IMR-90 (cell line): ENCODE results near the gene ARHGAP15. TPM values are rescaled to one million over a fixed set of nuclear protein-coding genes. Genes with fewer than 3 reads are reported as not detected.

Source experiments
- ATAC-seq: fragments of 200-7000 bp; cut with Tn5 transposase; 2 replicates; pipeline ENCODE4 v1.9.1; 2020; ENCODE audit warnings: low read depth, mild to moderate bottlenecking, moderate library complexity
- BruUV-seq: library from RNA; stranded (reverse); fragments of 400-500 nt; replicated peaks from 2 replicates; lab custom pipeline; 2021; lab: Mats Ljungman, UMichigan
- CTCF ChIA-PET: fragments of 300-600 bp; formaldehyde crosslinking; extraction: SDS; loops from one replicate; lab custom pipeline; 2021; ENCODE audit warnings: antibody characterized with exemption; lab: Yijun Ruan, JAX
- POLR2A ChIA-PET: fragments of 300-600 bp; sonication (Branson Sonifier 250); formaldehyde crosslinking; loops from one replicate; lab custom pipeline; 2022; ENCODE audit warnings: antibody characterized with exemption; ENCODE audit not compliant: unreplicated experiment; lab: Charles Lee
- DNase-seq: peaks from one replicate; pipeline ENCODE4 v3.0.0; 2013
- H2AFZ ChIP-seq: replicated peaks from 2 replicates; pipeline ENCODE3; 2013; ENCODE audit warnings: low read length, mild to moderate bottlenecking; ENCODE audit not compliant: poor library complexity
- H2AK5ac ChIP-seq: 2 replicates; pipeline ENCODE4 v1.6.1; 2013; ENCODE audit warnings: low read depth, low read length, inconsistent platforms
- H2AK9ac ChIP-seq: replicated peaks from 2 replicates; pipeline ENCODE3; 2013; ENCODE audit warnings: mild to moderate bottlenecking, low read depth, low read length, moderate library complexity; ENCODE audit not compliant: poor library complexity
- H2BK120ac ChIP-seq: 2 replicates; pipeline ENCODE4 v1.6.1; 2013; ENCODE audit warnings: low read depth, low read length, inconsistent platforms
- H2BK15ac ChIP-seq: 3 replicates; pipeline ENCODE4 v1.6.1; 2013; ENCODE audit warnings: low read depth, low read length, inconsistent platforms
- H2BK20ac ChIP-seq: 2 replicates; pipeline ENCODE4 v1.6.1; 2013; ENCODE audit warnings: low read depth, mild to moderate bottlenecking, inconsistent platforms, low read length, moderate library complexity
- H2BK5ac ChIP-seq: 2 replicates; pipeline ENCODE4 v1.6.1; 2013; ENCODE audit warnings: mild to moderate bottlenecking, low read depth, low read length, inconsistent platforms; ENCODE audit not compliant: poor library complexity, severe bottlenecking
- H3K14ac ChIP-seq: replicated peaks from 2 replicates; pipeline ENCODE4 v1.6.1; 2013; ENCODE audit warnings: low read depth, low read length, inconsistent platforms
- H3K18ac ChIP-seq: 2 replicates; pipeline ENCODE4 v1.6.1; 2013; ENCODE audit warnings: low read depth, low read length, control low read depth
- H3K23ac ChIP-seq: 2 replicates; pipeline ENCODE4 v1.6.1; 2013; ENCODE audit warnings: low read depth, low read length, inconsistent platforms
- H3K27ac ChIP-seq: 2 replicates; pipeline ENCODE4 v1.5.1; 2013; ENCODE audit warnings: mild to moderate bottlenecking, control low read depth, low read length; ENCODE audit not compliant: insufficient read depth
- H3K27me3 ChIP-seq: 2 replicates; pipeline ENCODE4 v1.6.1; 2013; ENCODE audit warnings: low read length; ENCODE audit not compliant: control insufficient read depth, insufficient read depth
- H3K36me3 ChIP-seq: 2 replicates; pipeline ENCODE4 v1.6.1; 2013; ENCODE audit warnings: low read length, mixed read lengths; ENCODE audit not compliant: control insufficient read depth, insufficient read depth
- H3K4ac ChIP-seq: 2 replicates; pipeline ENCODE4 v1.6.1; 2013; ENCODE audit warnings: low read depth, low read length, inconsistent platforms
- H3K4me1 ChIP-seq: 2 replicates; pipeline ENCODE4 v1.6.1; 2013; ENCODE audit warnings: low read length, mixed read lengths; ENCODE audit not compliant: control insufficient read depth, insufficient read depth
- H3K4me2 ChIP-seq: 2 replicates; pipeline ENCODE4 v1.6.1; 2013; ENCODE audit warnings: low read depth, mild to moderate bottlenecking, control low read depth, low read length, moderate library complexity
- H3K4me3 ChIP-seq: 2 replicates; pipeline ENCODE4 v1.5.1; 2013; ENCODE audit warnings: low read depth, mild to moderate bottlenecking, control low read depth, low read length, moderate library complexity; ENCODE audit not compliant: insufficient read depth
- H3K56ac ChIP-seq: 2 replicates; pipeline ENCODE4 v1.6.1; 2013; ENCODE audit warnings: low read length, inconsistent platforms; ENCODE audit not compliant: insufficient read depth; ENCODE audit errors: extremely low read depth
- H3K79me1 ChIP-seq, 2 experiments: 2 replicates each; pipeline ENCODE4 v1.6.1; 2013; ENCODE audit warnings: low read length in 2 of 2, inconsistent platforms in 1 of 2, low read depth in 1 of 2
- H3K9ac ChIP-seq: 2 replicates; pipeline ENCODE4 v1.6.1; 2013; ENCODE audit warnings: low read depth, low read length, control low read depth
- H3K9me1 ChIP-seq: 2 replicates; pipeline ENCODE4 v1.6.1; 2013; ENCODE audit warnings: low read length, inconsistent platforms; ENCODE audit not compliant: insufficient read depth
- H3K9me3 ChIP-seq: 2 replicates; pipeline ENCODE4 v1.6.1; 2013; ENCODE audit warnings: low read length; ENCODE audit not compliant: control insufficient read depth, insufficient read depth
- H4K20me1 ChIP-seq: 2 replicates; pipeline ENCODE4 v1.6.1; 2013; ENCODE audit warnings: low read length, inconsistent platforms; ENCODE audit not compliant: insufficient read depth
- H4K5ac ChIP-seq: 2 replicates; pipeline ENCODE4 v1.6.1; 2013; ENCODE audit warnings: mild to moderate bottlenecking, low read depth, low read length, control low read depth
- H4K8ac ChIP-seq, 2 experiments: 2 replicates each; pipeline ENCODE4 v1.6.1; 2013; ENCODE audit warnings: low read depth in 2 of 2, low read length in 2 of 2, control low read depth in 1 of 2, inconsistent platforms in 1 of 2
- H4K91ac ChIP-seq: 2 replicates; pipeline ENCODE4 v1.6.1; 2013; ENCODE audit warnings: low read depth, low read length, inconsistent platforms; ENCODE audit not compliant: insufficient read depth
- BHLHE40 ChIP-seq: fragments of 150-350 bp; IDR thresholded peaks from 2 replicates; pipeline ENCODE4 v1.6.1; 2016; ENCODE audit warnings: mild to moderate bottlenecking, low read depth, low read length
- CEBPB ChIP-seq: IDR thresholded peaks from 2 replicates; pipeline ENCODE4 v1.6.1; 2012; ENCODE audit warnings: low read depth, low read length, improper control_type of control experiment
- FOS ChIP-seq: fragments of 150-350 bp; IDR thresholded peaks from 2 replicates; pipeline ENCODE4 v1.6.1; 2016; ENCODE audit warnings: low read depth, low read length
- MAFK ChIP-seq: IDR thresholded peaks from 2 replicates; pipeline ENCODE4 v1.6.1; 2012; ENCODE audit warnings: low read depth, low read length, improper control_type of control experiment
- NFE2L2 ChIP-seq: fragments of 150-350 bp; IDR thresholded peaks from 2 replicates; pipeline ENCODE4 v1.6.1; 2016; ENCODE audit warnings: low read depth, mild to moderate bottlenecking, low read length
- RAD21 ChIP-seq: IDR thresholded peaks from 2 replicates; pipeline ENCODE4 v1.6.1; 2012; ENCODE audit warnings: low read length, improper control_type of control experiment
- WGBS, 2 experiments: methylation state at CpG; one replicate each; pipeline versions ENCODE4 v1.1.5 to v1.1.7; 2013; ENCODE audit warnings: missing lambda C conversion rate in 2 of 2; ENCODE audit not compliant: insufficient read length in 1 of 2; ENCODE audit errors: extremely low coverage in 2 of 2; 5-methylcytosine and 5-hydroxymethylcytosine counted together
- dilution Hi-C: fragments of 300-500 bp; cut with HindIII; formaldehyde crosslinking; loops from one replicate; pipeline ENCODE4 v1.14.3; 2018; ENCODE audit warnings: low sequenced_read_pairs; ENCODE audit not compliant: unreplicated experiment
- in situ Hi-C: fragments of 300-500 bp; cut with MboI; formaldehyde crosslinking; loops from 3 replicates; pipeline ENCODE4 v1.14.3; 2019; ENCODE audit warnings: low sequenced_read_pairs, inconsistent platforms, mixed read lengths
- intact Hi-C: fragments of 100-400 bp; cut with micrococcal nuclease; formaldehyde crosslinking; loops from 2 replicates; pipeline ENCODE4 v1.10.0; 2022
- polyA plus RNA-seq, 3 experiments: library from polyadenylated mRNA; depleted of rRNA; stranded (reverse); fragments of >200 nt; gene quantifications; 2 replicates each; pipeline ENCODE4 v1.2.3, GENCODE V29; 2012; ENCODE audit warnings: low replicate concordance in 1 of 3
- total RNA-seq: library from RNA; depleted of rRNA; stranded (reverse); fragments of >200 nt; gene quantifications from 2 replicates; pipeline ENCODE4 v1.2.3, GENCODE V29; 2012
- TF ChIP-seq, protein P1 (sequence below): conservative IDR thresholded peaks from 2 replicates; pipeline ENCODE4 v1.5.1; 2012; ENCODE audit warnings: mild to moderate bottlenecking, low read depth, low read length, improper control_type of control experiment

Gene ARHGAP15
- total and polyA plus RNA-seq, 2 of the 4 experiments (the other 2 are of a cell fraction): not detected

DNA sequence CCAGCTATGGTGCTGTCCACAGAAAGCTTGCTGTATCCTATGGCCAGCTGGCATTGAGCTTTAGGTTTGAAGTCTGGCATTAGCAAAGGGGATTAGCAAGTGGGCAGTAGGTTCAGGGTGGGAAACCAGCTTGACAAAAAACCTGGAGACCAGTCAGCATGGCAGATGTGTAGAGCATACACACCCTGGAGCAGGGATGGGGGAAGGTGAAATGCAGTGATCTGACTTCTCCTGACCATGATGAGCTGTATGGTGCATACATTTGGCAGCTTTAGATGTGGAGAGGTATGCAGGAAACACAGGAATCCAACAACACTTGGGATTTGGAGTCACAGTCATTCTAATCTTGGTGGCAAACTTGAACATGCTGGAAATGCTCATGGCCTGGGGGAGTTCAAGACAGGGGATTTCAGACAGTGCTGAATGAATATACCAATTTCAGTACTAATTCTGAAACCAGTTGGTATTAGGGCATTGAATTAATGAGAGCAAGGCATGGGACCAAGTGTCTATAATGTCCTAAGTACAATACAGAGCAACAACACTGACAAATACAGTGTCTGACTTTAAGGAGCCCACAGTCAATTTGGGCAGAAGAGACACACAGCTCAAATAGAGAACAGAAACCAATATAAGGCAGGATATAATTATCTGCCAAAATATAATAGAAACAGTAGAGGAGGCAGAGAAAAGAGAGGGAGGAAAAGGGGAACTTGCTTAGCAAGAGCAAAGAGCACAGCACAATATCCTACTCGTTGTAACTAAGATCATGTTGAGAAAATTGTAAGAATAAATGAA is 11.8 kb downstream of the ARHGAP15 start:
- Histone ChIP-seq H3K9me1 (no peaks in the 10 kb centered on the region), H4K5ac (no peak overlapping the region), H3K56ac (no peak overlapping the region), H2AK9ac (no peak overlapping the region), H2AK5ac (no peak overlapping the region), H3K4me1 (no peaks in the 10 kb centered on the region), H4K8ac (no peak overlapping the region), H4K20me1 (no peaks in the 10 kb centered on the region), H3K27ac (no peak overlapping the region), H2BK120ac (no peak overlapping the region), H2BK5ac (no peak overlapping the region), H3K4ac (no peak overlapping the region), H3K18ac (no peak overlapping the region), H2BK15ac (no peak overlapping the region), H4K91ac (no peak overlapping the region), H2BK20ac (no peak overlapping the region), H3K23ac (no peak overlapping the region), H3K9ac (no peak overlapping the region), H2AFZ (no peak overlapping the region), H3K36me3 (no peaks in the 10 kb centered on the region), H3K4me2 (no peak overlapping the region), H3K14ac (no peak overlapping the region), H3K9me3 (no peaks in the 10 kb centered on the region), H3K79me1 (no peaks in the 10 kb centered on the region), H3K27me3 (peaks cover 3% of the 10 kb centered on the region), H3K4me3 (no peak overlapping the region)
- DNase-seq: no peak
- POLR2A ChIA-PET: no interaction called here
- dilution Hi-C loops (no loop called here), in situ Hi-C loops (no loop called here), intact Hi-C loops (no loop called here)
- no CpG with 5 or more reads among the region's 1 CpG for WGBS, 2 experiments
- CTCF ChIA-PET: interaction anchor here (0.7 kb wide), 1 partner anchor 779 kb away, joined by 5 read pairs; no protein-coding TSS in a partner anchor
- no TSS peak for BruUV-seq
- ATAC-seq: no peak
- no peak for TF ChIP-seq RAD21
- no peak for TF ChIP-seq FOS
- TF ChIP-seq, protein P1, sequence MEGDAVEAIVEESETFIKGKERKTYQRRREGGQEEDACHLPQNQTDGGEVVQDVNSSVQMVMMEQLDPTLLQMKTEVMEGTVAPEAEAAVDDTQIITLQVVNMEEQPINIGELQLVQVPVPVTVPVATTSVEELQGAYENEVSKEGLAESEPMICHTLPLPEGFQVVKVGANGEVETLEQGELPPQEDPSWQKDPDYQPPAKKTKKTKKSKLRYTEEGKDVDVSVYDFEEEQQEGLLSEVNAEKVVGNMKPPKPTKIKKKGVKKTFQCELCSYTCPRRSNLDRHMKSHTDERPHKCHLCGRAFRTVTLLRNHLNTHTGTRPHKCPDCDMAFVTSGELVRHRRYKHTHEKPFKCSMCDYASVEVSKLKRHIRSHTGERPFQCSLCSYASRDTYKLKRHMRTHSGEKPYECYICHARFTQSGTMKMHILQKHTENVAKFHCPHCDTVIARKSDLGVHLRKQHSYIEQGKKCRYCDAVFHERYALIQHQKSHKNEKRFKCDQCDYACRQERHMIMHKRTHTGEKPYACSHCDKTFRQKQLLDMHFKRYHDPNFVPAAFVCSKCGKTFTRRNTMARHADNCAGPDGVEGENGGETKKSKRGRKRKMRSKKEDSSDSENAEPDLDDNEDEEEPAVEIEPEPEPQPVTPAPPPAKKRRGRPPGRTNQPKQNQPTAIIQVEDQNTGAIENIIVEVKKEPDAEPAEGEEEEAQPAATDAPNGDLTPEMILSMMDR: no peak
- TF ChIP-seq NFE2L2: no peak
- no peak for TF ChIP-seq CEBPB
- no peak for TF ChIP-seq BHLHE40
- TF ChIP-seq MAFK: no peak
